HG03097 (cell line): Measurements from ENCODE around the gene TSEN2.
"Not testable (repeated sequence)": the region's sequence is repeated elsewhere in the genome, so short reads cannot be mapped to it uniquely, and the experiment has no call there.

Source experiments
- ATAC-seq: cut with Tn5 transposase; IDR thresholded peaks from one replicate; pipeline ENCODE4 v1.9.1; 2021; ENCODE audit not compliant: unreplicated experiment, low FRiP score

The TSEN2 gene

DNA sequence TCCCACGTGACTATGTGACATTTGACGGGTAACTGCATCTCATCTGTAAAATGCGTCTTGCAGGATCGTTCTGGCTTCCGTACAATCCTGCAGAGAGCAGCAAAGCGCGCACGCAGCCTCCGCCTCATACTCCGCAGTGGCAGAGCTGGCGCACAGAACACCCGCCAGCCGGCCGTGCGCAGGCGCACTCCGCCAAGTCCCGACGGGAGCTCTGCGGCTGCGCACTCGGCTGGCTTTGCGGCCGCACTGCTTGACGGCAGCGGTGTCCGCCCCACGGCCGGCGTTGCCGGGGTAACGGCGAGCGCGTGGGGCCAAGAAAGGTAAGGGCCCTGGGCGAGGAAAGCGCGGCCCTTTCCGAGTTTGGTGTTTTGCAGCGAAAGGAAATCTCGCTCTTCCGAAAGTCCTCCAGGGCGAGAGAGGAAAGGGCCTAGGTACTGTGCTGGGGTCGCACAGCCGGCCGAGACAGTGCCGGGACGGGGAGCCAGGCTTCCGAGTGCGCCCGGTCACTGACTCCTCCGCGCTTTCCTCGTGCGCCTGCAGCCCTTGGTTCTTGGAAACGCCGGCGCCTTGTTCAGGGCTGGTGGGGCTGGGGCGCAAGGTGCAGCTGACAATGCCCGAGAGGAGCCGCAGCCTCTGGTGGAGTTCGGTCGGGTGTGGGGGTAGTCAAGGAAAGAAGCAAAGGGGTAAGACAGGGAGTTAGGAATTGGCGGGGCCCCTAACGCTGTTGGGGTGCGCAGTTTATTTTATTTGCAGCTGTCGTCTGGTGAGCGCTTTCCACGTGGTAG, at the start of gene TSEN2:
TSS of gene TSEN2 (plus strand) at position 283 of the 785 bp plus-strand sequence. CDS start 5,321 bp downstream, outside the sequence.
- ATAC-seq: peak; percentile 89

DNA sequence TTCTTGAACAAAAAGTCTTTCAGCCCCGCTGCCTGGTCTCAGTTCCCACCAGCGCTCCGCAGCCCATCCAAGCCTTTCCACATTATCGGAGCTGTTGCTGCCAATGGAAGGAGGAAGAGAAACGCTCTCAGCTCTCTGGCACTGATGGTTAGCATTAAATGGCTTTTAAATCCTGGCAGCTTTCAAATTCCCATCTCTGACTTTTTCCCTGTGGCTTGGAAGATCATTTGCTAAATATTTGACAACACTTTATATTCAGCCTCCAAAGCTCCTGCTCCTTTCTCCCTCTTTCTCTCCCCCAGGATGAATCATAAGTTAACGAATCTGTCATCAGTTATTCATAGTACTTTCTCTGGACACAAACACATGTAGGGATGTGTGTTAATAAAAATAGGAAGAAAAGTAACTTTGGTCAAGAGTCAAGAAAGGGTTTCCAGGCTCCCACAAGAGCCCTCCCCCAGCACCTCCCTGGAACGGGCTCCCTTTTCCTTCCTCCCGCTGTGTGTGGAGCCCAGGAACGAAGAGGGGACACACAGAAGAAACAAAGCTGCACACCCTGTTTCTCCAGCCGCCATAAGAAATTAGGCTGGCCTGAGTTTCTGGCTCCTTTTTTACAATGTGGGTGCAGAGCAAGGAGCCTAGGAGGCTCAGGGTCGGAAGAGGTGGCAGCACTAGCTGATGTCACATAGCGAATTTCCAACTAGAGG, 47.6 kb upstream of the TSEN2 start:
- no peak for ATAC-seq

DNA sequence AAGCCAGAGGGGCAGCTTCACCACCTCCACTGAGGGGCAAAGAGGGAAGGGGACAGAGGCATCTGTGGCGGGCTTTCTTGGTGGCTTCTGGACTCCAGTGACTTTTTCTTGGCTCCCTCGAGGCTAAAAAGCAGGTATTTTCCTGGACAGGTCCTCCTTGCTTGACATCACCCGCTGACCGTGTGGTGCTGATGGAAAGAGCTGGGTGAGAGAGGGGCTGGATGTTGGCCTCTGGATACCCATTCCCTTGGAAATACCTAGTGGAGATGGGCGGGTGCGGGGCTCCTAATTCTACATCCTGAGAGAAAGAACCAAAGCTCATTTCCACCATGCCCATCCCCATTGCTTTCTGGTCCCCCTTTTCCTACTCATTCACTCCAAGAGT, 47.1 kb upstream of the TSEN2 start:
- no peak for ATAC-seq

GRCh38 chr3:12437861-12438260, 46.4 kb upstream of the TSEN2 start:
- no peak for ATAC-seq

GRCh38 chr3:12438318-12438717, 46.0 kb upstream of the TSEN2 start:
- no peak for ATAC-seq

- no peak for ATAC-seq
Observed at GRCh38 chr3:12439161-12439940, 44.9 kb upstream of the TSEN2 start.

GRCh38 chr3:12440927-12441714, 43.2 kb upstream of the TSEN2 start:
- ATAC-seq: no peak

DNA sequence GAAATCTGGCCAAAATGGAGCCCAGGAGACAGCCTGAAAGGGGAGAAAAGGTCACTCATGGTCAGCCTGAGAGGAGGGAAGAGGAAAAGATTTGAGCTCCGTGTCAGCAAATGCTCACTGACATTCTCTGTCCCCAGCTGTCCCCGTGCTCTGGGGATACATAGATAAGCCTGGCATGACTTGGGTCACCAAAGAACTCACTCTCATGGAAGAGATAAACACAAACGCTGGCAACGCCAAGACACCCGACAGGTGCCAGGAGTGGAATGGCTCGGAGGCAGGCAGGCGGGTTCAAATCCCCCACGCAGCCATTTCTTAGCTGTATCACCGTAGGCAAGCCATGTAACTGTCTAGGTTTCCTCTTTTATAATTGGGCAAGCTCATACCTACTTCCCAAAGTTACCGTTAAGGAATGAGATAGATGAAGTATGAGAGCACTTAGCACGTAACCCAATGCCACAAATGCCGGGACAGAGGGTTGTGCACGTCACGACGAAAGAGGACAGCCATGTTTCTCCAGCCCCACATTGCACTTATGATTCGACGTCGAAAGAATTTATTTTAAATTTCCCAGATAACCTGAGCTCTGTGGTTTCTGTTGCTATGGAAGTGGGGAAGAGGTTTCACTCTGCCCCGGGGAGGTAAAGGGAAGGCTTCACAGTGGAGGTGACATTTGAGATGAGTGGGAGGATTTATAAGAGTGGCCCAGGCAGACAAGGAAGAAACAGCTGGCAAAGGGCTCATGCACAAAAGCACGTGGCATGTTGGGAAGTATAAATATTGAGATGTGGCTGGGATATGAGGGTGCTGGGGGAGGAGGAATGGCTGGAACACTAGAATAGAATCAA, 41.4 kb upstream of the TSEN2 start:
- no peak for ATAC-seq

DNA sequence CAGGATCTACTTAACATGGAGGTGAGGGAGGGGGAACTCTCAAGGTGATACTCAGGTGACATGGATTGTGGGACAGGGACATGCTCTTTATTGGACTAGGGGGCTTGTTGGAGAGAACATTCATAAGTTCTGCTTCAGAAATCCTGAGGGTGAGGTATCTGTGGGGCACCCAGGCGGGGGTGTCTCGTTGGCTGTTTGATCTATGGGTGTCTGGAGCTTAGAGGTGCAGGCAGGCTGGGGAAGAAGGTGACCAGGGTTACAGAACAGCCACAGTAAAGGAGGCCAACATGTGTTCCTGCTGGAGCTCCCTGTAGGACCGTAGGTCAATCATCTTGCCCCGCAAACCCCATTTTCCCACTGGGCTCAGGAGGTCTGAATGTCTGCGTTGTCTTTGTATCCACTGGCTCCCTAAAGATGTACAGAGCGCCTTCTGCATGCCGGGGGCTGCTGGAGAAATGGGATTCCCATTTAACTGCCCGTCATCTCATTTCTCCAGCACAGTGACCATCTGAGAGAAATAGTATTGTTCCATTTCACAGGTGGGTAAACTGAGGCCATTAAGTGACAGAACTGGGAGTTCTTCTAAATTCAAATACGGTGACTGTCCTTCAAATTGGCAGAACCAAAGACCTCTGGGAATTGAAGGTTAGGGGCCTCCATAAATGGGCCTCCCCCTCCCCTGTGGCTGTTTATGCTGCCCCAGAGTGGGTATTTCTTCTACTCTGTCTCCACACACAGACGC, 40.3 kb upstream of the TSEN2 start:
- no peak for ATAC-seq

GRCh38 chr3:12444582-12445471, 39.5 kb upstream of the TSEN2 start:
- no peak for ATAC-seq

GRCh38 chr3:12445523-12446240, 38.6 kb upstream of the TSEN2 start:
- ATAC-seq: no peak

DNA sequence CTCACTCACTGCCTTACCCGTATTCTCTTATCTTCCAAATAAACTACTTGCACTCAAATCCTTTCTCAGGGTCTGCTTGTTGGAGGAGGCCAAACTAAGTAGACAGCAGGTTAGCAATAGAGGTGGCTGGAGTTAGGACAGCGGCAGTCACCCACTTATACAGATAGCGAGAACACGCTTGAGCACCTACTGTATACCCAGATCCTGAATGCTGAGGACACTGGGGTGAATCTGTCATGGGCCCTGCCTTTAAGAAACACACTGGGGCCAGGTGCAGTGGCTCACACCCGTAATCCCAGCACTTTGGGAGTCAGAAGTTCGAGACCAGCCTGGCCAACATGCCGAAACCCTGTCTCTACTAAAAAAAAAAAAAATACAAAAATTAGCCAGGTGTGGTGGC, 38.0 kb upstream of the TSEN2 start:
- no peak for ATAC-seq

- ATAC-seq: no peak
Observed at GRCh38 chr3:12447075-12447474, 37.2 kb upstream of the TSEN2 start.

- ATAC-seq: not testable (repeated sequence)
Observed at GRCh38 chr3:12448404-12449202, 35.7 kb upstream of the TSEN2 start.

- no peak for ATAC-seq
Observed at GRCh38 chr3:12449889-12450682, 34.2 kb upstream of the TSEN2 start.

DNA sequence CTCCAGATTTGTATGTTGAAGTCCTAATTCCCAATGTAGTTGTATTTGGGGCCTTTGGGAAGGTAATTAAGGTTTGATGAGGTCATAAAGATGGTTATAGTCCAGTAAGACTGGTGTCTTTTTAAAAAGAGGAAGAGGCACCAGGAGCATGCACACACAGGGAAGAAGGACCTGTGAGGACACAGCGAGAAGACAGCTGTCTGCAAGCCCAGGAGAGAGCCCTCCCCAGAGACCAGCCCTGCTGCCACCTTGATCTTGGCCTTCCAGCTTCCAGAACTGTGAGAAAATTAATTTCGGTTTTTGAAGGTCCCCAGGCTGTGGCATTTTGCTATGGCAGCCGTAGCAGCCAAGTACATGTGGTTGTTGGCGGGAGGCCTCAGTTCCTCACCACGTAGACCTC, 32.8 kb upstream of the TSEN2 start:
- ATAC-seq: no peak
